ENCODE results near the gene TSPAN9.

Gene TSPAN9

GRCh38 chr12:3055704-3056467 is 21.3 kb upstream of the TSPAN9 start:
- H3K9me2 ChIP-seq (replicated peaks; ENCODE audit: control insufficient read depth, low read length) = no peaks in the 10 kb centered on the region
- no peak overlapping the region for H3K4me2 ChIP-seq (ENCODE audit: low read length)
- H3K4me3 ChIP-seq (ENCODE audit: low read length) = no peak overlapping the region
- H3K79me2 ChIP-seq (ENCODE audit: control insufficient read depth, low read length) = no peaks in the 10 kb centered on the region
- H3K9me3 ChIP-seq (ENCODE audit: control insufficient read depth, insufficient read depth, low read length) = no peaks in the 10 kb centered on the region
- H4K20me1 ChIP-seq (ENCODE audit: control insufficient read depth, insufficient read depth, low read depth, low read length) = no peaks in the 10 kb centered on the region
- no peaks in the 10 kb centered on the region for H3F3A ChIP-seq (ENCODE audit: control insufficient read depth, insufficient read depth)
- H3K27me3 ChIP-seq (ENCODE audit: control insufficient read depth, low read length) = no peaks in the 10 kb centered on the region
- no peak overlapping the region for H3K27ac ChIP-seq (ENCODE audit: low read depth, low read length)
- H3K4me1 ChIP-seq (ENCODE audit: control insufficient read depth, low read length) = no peaks in the 10 kb centered on the region
- no peaks in the 10 kb centered on the region for H3K36me3 ChIP-seq (ENCODE audit: control insufficient read depth, low read length)
- TF ChIP-seq EZH2phosphoT487 (IDR thresholded peaks at IDR 0.05; ENCODE audit: borderline replicate concordance, low read length) (no peak), CTCF (IDR thresholded peaks at IDR 0.05; ENCODE audit: low read depth, low read length, poor library complexity, severe bottlenecking) (no peak)

GRCh38 chr12:3061059-3061458 is 16.1 kb upstream of the TSPAN9 start:
- Histone ChIP-seq H3K27me3 (ENCODE audit: control insufficient read depth, low read length) (peaks cover 17% of the 10 kb centered on the region), H4K20me1 (ENCODE audit: control insufficient read depth, insufficient read depth, low read depth, low read length) (no peaks in the 10 kb centered on the region), H3F3A (ENCODE audit: control insufficient read depth, insufficient read depth) (no peaks in the 10 kb centered on the region), H3K4me3 (ENCODE audit: low read length) (no peak overlapping the region), H3K4me1 (ENCODE audit: control insufficient read depth, low read length) (no peaks in the 10 kb centered on the region), H3K79me2 (ENCODE audit: control insufficient read depth, low read length) (no peaks in the 10 kb centered on the region), H3K4me2 (ENCODE audit: low read length) (no peak overlapping the region), H3K9me3 (ENCODE audit: control insufficient read depth, insufficient read depth, low read length) (no peaks in the 10 kb centered on the region), H3K27ac (ENCODE audit: low read depth, low read length) (no peak overlapping the region), H3K9me2 (replicated peaks; ENCODE audit: control insufficient read depth, low read length) (no peaks in the 10 kb centered on the region), H3K36me3 (ENCODE audit: control insufficient read depth, low read length) (no peaks in the 10 kb centered on the region)
- TF ChIP-seq EZH2phosphoT487 (IDR thresholded peaks at IDR 0.05; ENCODE audit: borderline replicate concordance, low read length) (no peak), CTCF (IDR thresholded peaks at IDR 0.05; ENCODE audit: low read depth, low read length, poor library complexity, severe bottlenecking) (no peak)

- no peak overlapping the region for H3K4me3 ChIP-seq (ENCODE audit: low read length)
- H3K27me3 ChIP-seq (ENCODE audit: control insufficient read depth, low read length) = peaks cover 17% of the 10 kb centered on the region
- no peaks in the 10 kb centered on the region for H3K9me3 ChIP-seq (ENCODE audit: control insufficient read depth, insufficient read depth, low read length)
- no peaks in the 10 kb centered on the region for H3F3A ChIP-seq (ENCODE audit: control insufficient read depth, insufficient read depth)
- H3K4me2 ChIP-seq (ENCODE audit: low read length) = no peak overlapping the region
- no peaks in the 10 kb centered on the region for H3K4me1 ChIP-seq (ENCODE audit: control insufficient read depth, low read length)
- no peak for TF ChIP-seq EZH2phosphoT487 (IDR thresholded peaks at IDR 0.05; ENCODE audit: borderline replicate concordance, low read length)
- TF ChIP-seq CTCF (IDR thresholded peaks at IDR 0.05; ENCODE audit: low read depth, low read length, poor library complexity, severe bottlenecking) = no peak
- H3K79me2 ChIP-seq (ENCODE audit: control insufficient read depth, low read length) = no peaks in the 10 kb centered on the region
- H4K20me1 ChIP-seq (ENCODE audit: control insufficient read depth, insufficient read depth, low read depth, low read length) = no peaks in the 10 kb centered on the region
- no peaks in the 10 kb centered on the region for H3K36me3 ChIP-seq (ENCODE audit: control insufficient read depth, low read length)
- no peaks in the 10 kb centered on the region for H3K9me2 ChIP-seq (replicated peaks; ENCODE audit: control insufficient read depth, low read length)
- no peak overlapping the region for H3K27ac ChIP-seq (ENCODE audit: low read depth, low read length)
These were observed 15.5 kb upstream of the TSPAN9 start for GRCh38 chr12:3061501-3062215.

Data from DOHH2 (cell line).